Measurements from ENCODE around the gene HS3ST1.

Gene HS3ST1

GRCh38 chr4:11441194-11441556 is 12.5 kb upstream of the HS3ST1 start:
- no peak for DNase-seq
- no peaks in the 10 kb centered on the region for H3K36me3 ChIP-seq
- no peaks in the 10 kb centered on the region for H3K9me3 ChIP-seq
- no peak overlapping the region for H3K27ac ChIP-seq
- intact Hi-C loops (cut with DNase I; ENCODE audit: low total_unique reads): no loop called here
- TF ChIP-seq CTCF (IDR thresholded peaks at IDR 0.05): no peak
- H3K27me3 ChIP-seq: no peaks in the 10 kb centered on the region
- peaks cover 0 to 7% (median 2%) of the 10 kb centered on the region in 4 donors for H3K4me1 ChIP-seq
- H3K4me3 ChIP-seq: no peak overlapping the region

DNA sequence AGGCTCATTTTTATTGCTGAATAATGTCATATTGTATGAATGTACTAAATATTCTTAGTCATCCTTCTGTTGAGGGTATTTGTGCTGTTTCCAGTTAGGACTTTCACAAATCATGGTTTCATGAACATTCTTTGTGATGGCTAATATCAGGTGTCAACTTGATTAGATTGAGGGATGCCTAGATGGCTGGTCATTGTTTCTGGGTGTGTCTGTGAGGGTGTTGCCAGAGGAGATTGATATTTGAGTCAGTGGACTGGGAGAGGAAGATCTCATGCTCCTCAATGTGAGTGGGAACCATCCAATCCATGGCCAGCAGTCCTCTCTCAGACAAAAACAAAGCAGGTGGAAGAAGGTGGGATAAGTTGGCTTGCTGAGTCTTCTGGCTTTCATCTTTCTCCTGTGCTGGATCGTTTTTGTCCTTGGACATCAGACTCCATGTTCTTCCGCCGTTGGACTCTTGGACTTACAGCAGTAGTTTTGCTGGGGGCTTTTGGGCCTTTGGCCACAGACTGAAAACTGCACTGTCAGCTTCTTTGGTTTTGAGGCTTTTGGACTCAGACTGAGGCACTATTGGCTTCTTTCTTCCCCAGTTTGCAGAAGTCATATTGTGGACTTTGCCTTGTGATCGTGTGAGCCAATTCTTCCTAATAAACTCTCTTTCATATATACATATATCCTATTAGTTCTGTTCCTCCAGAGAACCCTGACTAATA is 11.9 kb upstream of the HS3ST1 start:
- Histone ChIP-seq H3K4me1 (peaks cover 0 to 2% (median 0%) of the 10 kb centered on the region in 4 donors), H3K27ac (no peak overlapping the region), H3K9me3 (no peaks in the 10 kb centered on the region), H3K36me3 (no peaks in the 10 kb centered on the region), H3K4me3 (no peak overlapping the region), H3K27me3 (no peaks in the 10 kb centered on the region)
- intact Hi-C loops (cut with DNase I; ENCODE audit: low total_unique reads): no loop called here
- TF ChIP-seq CTCF (IDR thresholded peaks at IDR 0.05): no peak
- no peak for DNase-seq

- intact Hi-C loops (cut with DNase I; ENCODE audit: low total_unique reads): no loop called here
- no peaks in the 10 kb centered on the region for H3K36me3 ChIP-seq
- H3K27me3 ChIP-seq: no peaks in the 10 kb centered on the region
- no peaks in the 10 kb centered on the region for H3K4me1 ChIP-seq
- no peak overlapping the region for H3K27ac ChIP-seq
- H3K4me3 ChIP-seq: no peak overlapping the region
- DNase-seq: no peak
- no peaks in the 10 kb centered on the region for H3K9me3 ChIP-seq
- TF ChIP-seq CTCF (IDR thresholded peaks at IDR 0.05): no peak
These were observed 11.1 kb upstream of the HS3ST1 start for GRCh38 chr4:11439836-11440235.

DNA sequence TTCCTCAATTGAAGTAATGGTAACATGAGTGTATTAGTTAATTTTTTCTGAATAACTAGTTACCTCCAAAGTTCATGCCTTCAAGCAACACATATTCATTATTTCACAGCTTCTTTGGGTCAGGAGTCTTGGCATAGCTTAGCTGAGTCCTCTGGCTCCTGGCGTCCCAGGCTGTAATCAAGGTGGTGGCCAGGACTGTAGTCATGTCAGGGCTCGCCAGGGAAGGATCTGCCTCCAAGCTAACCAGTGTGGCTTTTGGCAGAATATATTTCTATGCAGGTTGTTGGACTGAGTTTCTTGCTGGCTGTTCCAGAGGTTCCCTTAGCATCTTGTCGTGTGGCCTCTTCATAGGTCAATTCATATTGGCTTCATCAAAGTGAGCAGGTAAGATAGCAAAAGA is 10.0 kb upstream of the HS3ST1 start:
- no peaks in the 10 kb centered on the region for H3K36me3 ChIP-seq
- H3K9me3 ChIP-seq: no peaks in the 10 kb centered on the region
- no peak overlapping the region for H3K4me3 ChIP-seq
- no peak for TF ChIP-seq CTCF (IDR thresholded peaks at IDR 0.05)
- intact Hi-C loops (cut with DNase I; ENCODE audit: low total_unique reads): no loop called here
- DNase-seq: no peak
- H3K4me1 ChIP-seq: no peaks in the 10 kb centered on the region
- no peaks in the 10 kb centered on the region for H3K27me3 ChIP-seq
- no peak overlapping the region for H3K27ac ChIP-seq

- intact Hi-C loops (cut with DNase I; ENCODE audit: low total_unique reads): no loop called here
- Histone ChIP-seq H3K27me3 (no peaks in the 10 kb centered on the region), H3K4me1 (no peaks in the 10 kb centered on the region), H3K4me3 (no peak overlapping the region), H3K9me3 (no peaks in the 10 kb centered on the region), H3K36me3 (no peaks in the 10 kb centered on the region), H3K27ac (no peak overlapping the region)
- no peak for DNase-seq
- TF ChIP-seq CTCF (IDR thresholded peaks at IDR 0.05): no peak
These were observed 8.0 kb upstream of the HS3ST1 start for GRCh38 chr4:11436673-11437072.

DNA sequence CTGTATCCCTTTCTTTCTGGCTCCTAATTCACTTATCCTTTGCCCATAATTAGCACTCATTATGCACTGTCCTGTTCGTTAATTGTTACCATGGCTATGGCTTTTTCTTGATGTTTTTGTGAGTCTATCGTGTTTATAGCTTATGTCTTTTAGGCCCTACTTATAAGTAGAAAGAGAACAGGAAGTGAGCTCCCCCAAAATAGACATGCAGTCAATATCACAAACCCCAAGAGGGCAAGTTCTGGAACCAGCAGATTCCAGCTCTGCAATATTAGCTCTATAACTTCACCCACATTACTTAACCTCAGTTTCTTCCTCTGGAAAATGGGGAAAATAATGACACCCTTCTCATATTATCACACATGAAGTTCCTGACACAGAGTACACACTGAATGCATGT is 7.4 kb upstream of the HS3ST1 start:
- H3K4me3 ChIP-seq: no peak overlapping the region
- no peaks in the 10 kb centered on the region for H3K9me3 ChIP-seq
- no peak for TF ChIP-seq CTCF (IDR thresholded peaks at IDR 0.05)
- no peaks in the 10 kb centered on the region for H3K36me3 ChIP-seq
- no peaks in the 10 kb centered on the region for H3K27me3 ChIP-seq
- intact Hi-C loops (cut with DNase I; ENCODE audit: low total_unique reads): no loop called here
- H3K4me1 ChIP-seq: no peaks in the 10 kb centered on the region
- DNase-seq: no peak
- no peak overlapping the region for H3K27ac ChIP-seq

Measured in tibial artery (tissue), 4 donors.